IMR-90 (cell line): ENCODE results near the gene UBR4.

Experiments
- BHLHE40 ChIP-seq: fragments of 150-350 bp; IDR thresholded peaks from 2 replicates; pipeline ENCODE4 v1.6.1; 2016; ENCODE audit warnings: mild to moderate bottlenecking, low read depth, low read length
- CEBPB ChIP-seq: IDR thresholded peaks from 2 replicates; pipeline ENCODE4 v1.6.1; 2012; ENCODE audit warnings: low read depth, low read length, improper control_type of control experiment
- POLR2A ChIP-seq: IDR thresholded peaks from 2 replicates; pipeline ENCODE4 v1.6.1; 2012; ENCODE audit warnings: mild to moderate bottlenecking, low read depth, low read length
- TF ChIP-seq, protein P1 (sequence below): conservative IDR thresholded peaks from 2 replicates; pipeline ENCODE4 v1.5.1; 2012; ENCODE audit warnings: mild to moderate bottlenecking, low read depth, low read length, improper control_type of control experiment
- TF ChIP-seq, protein P2 (sequence below): fragments of 150-350 bp; IDR thresholded peaks from 2 replicates; pipeline ENCODE4 v1.6.1; 2017; ENCODE audit warnings: mild to moderate bottlenecking, antibody characterized with exemption, low read length, low read depth

DNA sequence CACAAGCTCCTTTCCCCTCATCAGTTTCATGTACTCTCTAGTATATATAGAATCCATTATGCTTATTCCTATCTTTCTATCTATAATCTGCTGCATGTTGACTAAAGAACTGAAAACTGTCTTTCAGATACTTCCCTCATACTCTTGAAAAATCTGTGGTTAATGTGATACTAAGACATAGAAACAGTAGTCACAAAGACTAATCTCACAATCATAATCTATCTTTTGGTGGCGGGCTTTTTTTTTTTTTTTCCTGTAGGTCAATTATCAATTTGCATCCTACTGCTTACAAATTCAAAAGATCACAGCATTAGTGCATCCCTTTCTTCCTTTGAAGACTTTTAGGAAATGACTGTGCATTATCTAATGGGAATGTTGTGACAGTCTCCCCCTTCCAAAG, 4.7 kb downstream of the UBR4 start:
- TF ChIP-seq, protein P1, sequence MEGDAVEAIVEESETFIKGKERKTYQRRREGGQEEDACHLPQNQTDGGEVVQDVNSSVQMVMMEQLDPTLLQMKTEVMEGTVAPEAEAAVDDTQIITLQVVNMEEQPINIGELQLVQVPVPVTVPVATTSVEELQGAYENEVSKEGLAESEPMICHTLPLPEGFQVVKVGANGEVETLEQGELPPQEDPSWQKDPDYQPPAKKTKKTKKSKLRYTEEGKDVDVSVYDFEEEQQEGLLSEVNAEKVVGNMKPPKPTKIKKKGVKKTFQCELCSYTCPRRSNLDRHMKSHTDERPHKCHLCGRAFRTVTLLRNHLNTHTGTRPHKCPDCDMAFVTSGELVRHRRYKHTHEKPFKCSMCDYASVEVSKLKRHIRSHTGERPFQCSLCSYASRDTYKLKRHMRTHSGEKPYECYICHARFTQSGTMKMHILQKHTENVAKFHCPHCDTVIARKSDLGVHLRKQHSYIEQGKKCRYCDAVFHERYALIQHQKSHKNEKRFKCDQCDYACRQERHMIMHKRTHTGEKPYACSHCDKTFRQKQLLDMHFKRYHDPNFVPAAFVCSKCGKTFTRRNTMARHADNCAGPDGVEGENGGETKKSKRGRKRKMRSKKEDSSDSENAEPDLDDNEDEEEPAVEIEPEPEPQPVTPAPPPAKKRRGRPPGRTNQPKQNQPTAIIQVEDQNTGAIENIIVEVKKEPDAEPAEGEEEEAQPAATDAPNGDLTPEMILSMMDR: no peak
- TF ChIP-seq CEBPB: no peak
- no peak for TF ChIP-seq BHLHE40
- no peak for TF ChIP-seq POLR2A
- TF ChIP-seq, protein P2, sequence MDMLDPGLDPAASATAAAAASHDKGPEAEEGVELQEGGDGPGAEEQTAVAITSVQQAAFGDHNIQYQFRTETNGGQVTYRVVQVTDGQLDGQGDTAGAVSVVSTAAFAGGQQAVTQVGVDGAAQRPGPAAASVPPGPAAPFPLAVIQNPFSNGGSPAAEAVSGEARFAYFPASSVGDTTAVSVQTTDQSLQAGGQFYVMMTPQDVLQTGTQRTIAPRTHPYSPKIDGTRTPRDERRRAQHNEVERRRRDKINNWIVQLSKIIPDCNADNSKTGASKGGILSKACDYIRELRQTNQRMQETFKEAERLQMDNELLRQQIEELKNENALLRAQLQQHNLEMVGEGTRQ: no peak
